ENCODE data around the gene C10orf67.

DNA sequence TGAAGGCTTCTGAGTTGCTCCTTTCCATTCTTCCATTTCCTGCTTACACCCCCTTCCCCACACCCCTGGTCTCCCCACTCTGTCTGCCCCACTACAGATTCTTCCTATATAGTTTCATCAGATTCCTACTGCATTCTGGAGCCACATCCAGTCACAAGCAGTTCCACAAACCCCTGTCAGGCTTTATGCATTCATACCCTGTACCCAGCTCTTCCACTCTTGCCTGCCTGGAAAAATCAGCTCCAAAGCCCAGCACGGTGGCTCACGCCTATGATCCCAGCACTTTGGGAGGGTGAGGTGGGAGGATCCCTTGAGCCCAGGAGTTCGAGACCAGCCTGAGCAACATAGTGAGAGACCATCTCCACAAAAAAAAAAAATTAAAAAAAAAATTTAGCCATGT, 60.4 kb downstream of the C10orf67 start:
- TF ChIP-seq, protein P1, sequence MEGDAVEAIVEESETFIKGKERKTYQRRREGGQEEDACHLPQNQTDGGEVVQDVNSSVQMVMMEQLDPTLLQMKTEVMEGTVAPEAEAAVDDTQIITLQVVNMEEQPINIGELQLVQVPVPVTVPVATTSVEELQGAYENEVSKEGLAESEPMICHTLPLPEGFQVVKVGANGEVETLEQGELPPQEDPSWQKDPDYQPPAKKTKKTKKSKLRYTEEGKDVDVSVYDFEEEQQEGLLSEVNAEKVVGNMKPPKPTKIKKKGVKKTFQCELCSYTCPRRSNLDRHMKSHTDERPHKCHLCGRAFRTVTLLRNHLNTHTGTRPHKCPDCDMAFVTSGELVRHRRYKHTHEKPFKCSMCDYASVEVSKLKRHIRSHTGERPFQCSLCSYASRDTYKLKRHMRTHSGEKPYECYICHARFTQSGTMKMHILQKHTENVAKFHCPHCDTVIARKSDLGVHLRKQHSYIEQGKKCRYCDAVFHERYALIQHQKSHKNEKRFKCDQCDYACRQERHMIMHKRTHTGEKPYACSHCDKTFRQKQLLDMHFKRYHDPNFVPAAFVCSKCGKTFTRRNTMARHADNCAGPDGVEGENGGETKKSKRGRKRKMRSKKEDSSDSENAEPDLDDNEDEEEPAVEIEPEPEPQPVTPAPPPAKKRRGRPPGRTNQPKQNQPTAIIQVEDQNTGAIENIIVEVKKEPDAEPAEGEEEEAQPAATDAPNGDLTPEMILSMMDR (conservative IDR thresholded peaks at IDR 0.05; ENCODE audit: low read depth in 2 of 2), result no peak
- TF ChIP-seq POLR2AphosphoS5 (IDR thresholded peaks at IDR 0.05; ENCODE audit: low read depth), result no peak
- no peak for TF ChIP-seq STAT1 (IDR thresholded peaks at IDR 0.05; ENCODE audit: unreplicated experiment)
